GM21825 (cell line): ENCODE measurements around the gene STX7.
A peak's percentile ranks its signal among the peaks of the same experiment; 100 is the strongest.

Experiments used
- ATAC-seq: cut with Tn5 transposase; IDR thresholded peaks from one replicate; pipeline ENCODE4 v1.9.1; 2021; ENCODE audit warnings: mild to moderate bottlenecking, moderate library complexity; ENCODE audit not compliant: unreplicated experiment

STX7 gene

DNA sequence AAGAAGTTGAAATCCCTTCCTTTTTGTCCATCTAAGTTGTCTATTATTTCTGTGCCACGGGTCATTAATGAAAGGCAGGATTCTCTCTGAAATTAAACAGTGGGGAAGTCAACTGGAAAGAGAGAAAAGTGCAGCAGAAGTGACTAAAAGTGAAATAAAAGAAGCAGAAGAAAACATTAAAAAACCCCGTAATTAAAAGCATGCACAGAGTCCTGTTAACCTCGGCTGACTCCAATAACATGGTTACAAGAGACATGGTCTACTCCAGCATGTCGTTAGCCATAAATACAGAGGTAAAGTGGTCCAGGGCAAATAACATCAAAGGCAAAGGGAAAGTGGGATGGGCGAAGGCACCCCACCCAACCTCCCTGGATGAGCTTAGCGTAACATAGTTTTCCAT is 98.6 kb downstream of the STX7 start:
- no peak for ATAC-seq

- no peak for ATAC-seq
Measured at GRCh38 chr6:132413499-132413802, 99.5 kb downstream of the STX7 start.

DNA sequence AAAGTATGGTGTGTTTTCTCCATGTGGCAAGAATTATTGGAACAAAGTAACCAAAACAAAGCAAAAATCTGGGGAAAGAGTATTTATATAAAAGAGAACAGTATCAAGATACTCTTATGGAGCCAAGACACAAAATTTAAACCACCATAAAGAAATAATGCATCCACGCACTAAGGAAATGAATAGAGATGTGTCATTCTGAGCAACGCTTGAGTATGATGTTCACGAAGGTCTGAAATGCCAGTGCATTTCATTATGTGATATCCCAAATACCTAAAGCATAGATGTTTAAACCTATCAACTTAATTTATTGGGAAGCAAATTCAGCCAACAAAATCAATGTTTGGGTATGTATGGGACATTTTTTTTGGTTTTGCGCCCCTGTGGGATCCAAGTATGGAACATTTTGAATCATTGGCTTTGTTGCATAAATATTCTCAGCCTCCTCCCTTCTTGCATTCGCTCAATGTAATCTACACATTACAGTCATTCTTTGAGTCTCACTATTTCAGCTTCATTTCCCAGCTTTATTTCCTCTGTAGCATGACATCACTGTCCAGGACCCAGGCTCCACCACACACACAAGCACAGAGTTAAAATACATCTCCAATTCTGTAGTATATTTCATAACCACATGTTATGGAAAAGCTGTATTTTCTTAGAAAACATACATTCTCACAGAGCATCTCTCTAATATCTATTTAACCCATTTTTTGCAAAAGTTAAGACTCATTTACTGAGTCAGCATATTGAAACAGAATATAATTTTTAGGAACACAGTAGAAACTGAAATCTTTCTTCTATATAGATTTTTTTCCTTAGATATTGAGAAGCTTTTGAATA is 100.0 kb downstream of the STX7 start:
- ATAC-seq, result no peak

- no peak for ATAC-seq
Measured at GRCh38 chr6:132411296-132411695, 101.6 kb downstream of the STX7 start.

- no peak for ATAC-seq
Measured at GRCh38 chr6:132410830-132411229, 102.1 kb downstream of the STX7 start.

DNA sequence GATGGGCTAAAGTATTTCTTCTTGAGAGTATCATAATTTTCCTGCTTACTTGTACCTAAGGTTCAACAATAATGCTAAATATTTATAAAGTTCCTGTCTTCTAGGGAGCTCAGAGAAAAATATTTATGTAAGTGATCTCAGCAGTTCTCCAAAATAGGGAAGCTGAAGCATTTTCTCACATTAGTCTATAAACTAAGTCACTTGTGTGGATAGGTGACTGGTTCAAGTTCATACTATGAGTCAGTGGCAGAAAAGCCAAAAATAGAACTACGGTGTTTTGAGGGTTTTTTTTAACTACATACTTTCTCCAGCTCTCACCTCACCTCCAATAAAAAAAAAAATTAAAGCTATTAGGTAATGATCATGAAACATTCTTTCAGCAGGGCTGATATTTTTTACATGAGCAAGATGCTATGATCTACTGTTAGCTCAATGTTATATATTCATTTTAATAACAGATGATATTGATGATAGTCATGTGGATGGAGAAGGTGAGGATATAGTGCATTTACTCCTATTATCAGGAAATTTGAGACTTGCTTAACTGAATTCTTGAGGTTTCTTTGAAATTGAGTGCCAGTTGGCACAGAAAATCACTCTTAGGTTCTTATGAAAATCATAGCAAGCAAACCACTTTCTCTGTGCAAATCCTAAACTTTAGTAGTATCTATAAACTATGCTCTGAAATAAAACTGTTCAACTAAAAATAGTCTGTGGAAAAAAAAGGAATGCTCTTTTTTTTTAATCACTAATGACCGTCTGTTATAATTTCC is 107.6 kb downstream of the STX7 start:
- peak; percentile 54 for ATAC-seq

GRCh38 chr6:132404736-132405135 is 108.2 kb downstream of the STX7 start:
- no peak for ATAC-seq

GRCh38 chr6:132404330-132404729 is 108.6 kb downstream of the STX7 start:
- no peak for ATAC-seq

GRCh38 chr6:132401618-132402285 is 111.2 kb downstream of the STX7 start:
- no peak for ATAC-seq

DNA sequence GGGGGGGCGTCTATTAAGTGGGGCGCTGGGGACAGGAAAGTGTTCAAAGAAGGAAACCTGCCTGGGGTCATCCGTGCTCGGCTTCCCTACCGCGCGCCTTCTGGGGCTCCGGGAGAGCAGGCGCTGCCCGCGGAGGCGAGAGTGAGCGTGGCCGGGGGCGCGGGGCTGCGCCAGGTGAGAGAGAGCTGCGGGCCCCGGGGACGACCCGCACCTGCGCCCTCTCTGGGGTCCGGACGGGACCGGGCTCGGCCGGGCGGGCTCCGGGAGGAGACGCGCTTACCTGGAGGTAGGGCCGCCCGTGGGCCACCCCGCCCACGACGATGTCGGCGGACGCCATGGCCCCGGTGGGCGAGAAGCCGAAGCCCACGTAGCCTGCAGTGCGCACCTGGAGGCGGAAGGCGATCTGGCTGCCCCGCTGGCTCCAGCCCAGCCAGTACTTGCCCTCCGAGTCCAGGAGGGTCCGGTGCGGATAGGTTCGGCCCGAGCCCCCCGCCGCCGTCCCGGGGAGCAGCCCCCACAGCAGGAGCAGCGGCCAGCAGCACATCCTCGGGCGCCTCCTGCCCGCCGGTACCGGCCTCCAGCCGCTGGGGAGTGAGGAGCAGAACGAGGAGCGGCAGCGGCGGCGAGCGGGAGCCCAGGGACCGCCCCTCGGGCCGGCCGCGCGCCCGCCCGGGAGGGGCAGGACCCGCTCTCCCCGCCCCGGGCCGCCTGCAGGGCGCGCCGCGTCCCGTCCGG is 111.9 kb downstream of the STX7 start, which contains the start of gene MOXD1:
MOXD1 (minus strand) TSS at position 593 of the 735 bp plus-strand sequence; CDS start at position 544, 49 bp downstream.
- peak; percentile 46 for ATAC-seq

- no peak for ATAC-seq
Measured at GRCh38 chr6:132400555-132400882, 112.4 kb downstream of the STX7 start.

DNA sequence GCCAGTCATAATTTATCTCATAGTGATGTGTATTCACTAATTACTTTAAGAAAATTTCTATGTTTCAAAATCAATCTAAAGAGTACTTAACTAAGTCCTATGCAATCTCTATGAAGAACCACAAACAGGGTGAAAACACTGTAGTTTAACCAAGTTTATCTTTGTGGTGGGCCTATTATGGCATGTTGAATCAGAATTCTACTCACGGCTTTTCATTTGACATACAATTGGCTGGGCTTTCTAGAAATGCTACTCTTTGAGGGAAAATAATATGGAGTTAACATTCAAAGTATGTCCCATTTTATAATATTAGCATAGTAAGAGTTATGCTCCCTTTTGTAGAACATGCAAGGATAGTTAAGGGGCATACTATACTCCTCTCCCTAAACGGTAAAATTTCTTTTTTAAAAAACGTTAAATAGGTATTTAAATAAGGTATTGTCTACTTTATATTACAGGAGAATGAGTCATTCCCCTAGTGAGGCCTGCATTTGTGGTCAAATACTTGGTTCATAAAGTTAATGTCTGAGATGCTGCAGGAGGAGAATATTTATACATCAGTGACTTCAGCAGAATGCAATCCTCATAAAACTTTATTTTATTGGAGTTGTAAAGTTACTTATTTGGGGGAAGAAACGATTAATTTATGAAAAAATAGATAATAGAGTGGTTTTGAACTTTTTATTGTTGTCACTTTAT is 113.4 kb downstream of the STX7 start:
- no peak for ATAC-seq
